HG03565 (cell line): ENCODE data around the gene AATK.
"Not testable (repeated sequence)": the region's sequence is repeated elsewhere in the genome, so short reads cannot be mapped to it uniquely, and the experiment has no call there.

Experiments used
- ATAC-seq: cut with Tn5 transposase; IDR thresholded peaks from one replicate; pipeline ENCODE4 v1.9.1; 2021; ENCODE audit warnings: mild to moderate bottlenecking, moderate library complexity; ENCODE audit not compliant: unreplicated experiment

AATK gene

GRCh38 chr17:81147701-81148100 is 18.3 kb downstream of the AATK start:
- ATAC-seq: no peak

DNA sequence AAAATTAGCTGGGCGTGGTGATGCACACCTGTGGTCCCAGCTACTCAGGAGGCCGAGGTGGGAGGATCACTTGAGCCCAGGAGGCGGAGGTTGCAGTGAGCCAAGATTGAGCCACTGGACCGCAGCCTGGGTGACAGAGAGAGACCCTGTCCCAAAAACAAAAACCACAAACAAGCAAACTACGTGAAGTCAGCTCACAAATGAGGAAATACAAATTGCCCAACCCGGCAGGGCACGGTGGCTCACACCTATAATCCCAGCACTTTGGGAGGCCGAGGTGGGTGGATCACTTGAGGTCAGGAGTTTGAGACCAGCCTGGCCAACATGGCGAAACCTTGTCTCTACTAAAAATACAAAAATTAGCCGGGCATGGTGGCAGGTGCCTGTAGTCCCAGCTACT is 19.8 kb downstream of the AATK start:
- not testable (repeated sequence) for ATAC-seq

DNA sequence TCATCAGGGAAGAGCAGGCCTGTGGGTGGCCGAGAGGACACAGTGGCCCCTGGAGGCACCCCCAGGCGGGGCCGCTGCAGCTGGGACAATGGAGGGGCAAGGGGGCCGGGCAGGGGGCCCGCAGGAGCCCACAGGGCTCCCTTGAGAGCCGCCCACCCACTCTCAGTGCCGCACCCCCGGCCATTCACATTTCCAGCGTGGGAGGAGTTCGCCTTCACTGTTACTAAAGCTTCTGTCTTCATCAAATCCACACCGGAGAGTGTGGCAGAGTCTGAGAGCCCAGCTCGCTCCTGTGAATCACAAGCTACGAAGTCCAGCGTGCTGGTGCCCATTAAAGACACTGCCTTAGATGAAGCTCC is 21.6 kb downstream of the AATK start:
- no peak for ATAC-seq

DNA sequence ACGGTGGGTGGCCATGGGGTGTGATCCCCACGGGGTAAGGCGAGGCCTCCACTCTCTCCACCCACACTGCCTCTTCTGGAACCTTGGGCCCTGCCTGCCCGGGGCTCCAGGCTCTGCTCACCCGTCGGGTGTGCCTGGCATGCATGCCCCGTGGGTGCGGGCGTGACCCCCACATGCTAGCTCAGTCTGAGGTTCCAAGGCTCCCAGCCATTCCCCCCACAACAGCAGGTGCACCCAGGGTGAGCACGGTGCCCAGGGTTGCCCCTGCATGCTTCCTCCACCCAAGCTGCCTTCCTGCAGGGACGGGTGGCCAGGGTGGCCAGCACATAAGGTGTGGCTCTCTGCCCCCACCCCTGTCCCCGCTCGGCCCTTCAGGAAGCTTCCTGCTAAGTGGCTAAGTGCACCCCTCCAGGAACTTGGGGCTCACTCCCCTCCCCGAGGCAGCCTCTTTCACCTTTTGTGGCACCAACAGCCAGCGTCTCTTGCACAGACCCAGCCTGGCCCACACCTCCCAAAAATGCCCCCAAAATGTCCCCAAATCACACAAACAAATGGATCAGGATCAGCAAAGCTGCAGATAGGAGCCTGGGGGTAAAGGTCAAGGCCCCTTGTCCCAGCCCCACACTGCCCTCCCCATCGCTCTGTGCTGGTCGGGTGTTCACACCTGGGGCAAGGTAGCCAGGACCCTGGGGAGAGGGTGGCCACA is 22.2 kb downstream of the AATK start:
- no peak for ATAC-seq

DNA sequence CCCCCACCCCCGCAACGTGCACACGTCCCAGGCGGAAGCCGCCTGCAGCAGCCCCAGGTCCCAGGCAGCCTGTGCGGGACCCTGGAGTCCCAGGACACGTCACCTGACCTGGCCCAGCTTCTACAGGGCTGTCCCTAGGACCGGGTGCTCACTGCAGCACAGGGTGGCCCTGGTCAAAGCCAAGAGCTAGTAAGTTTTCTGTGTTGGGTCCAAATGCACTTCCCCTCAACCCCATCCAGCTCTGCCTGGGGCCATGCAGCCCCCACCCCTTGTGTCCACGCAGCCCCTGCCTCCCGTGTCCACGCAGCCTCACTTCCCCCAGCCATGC is 22.9 kb downstream of the AATK start:
- no peak for ATAC-seq

DNA sequence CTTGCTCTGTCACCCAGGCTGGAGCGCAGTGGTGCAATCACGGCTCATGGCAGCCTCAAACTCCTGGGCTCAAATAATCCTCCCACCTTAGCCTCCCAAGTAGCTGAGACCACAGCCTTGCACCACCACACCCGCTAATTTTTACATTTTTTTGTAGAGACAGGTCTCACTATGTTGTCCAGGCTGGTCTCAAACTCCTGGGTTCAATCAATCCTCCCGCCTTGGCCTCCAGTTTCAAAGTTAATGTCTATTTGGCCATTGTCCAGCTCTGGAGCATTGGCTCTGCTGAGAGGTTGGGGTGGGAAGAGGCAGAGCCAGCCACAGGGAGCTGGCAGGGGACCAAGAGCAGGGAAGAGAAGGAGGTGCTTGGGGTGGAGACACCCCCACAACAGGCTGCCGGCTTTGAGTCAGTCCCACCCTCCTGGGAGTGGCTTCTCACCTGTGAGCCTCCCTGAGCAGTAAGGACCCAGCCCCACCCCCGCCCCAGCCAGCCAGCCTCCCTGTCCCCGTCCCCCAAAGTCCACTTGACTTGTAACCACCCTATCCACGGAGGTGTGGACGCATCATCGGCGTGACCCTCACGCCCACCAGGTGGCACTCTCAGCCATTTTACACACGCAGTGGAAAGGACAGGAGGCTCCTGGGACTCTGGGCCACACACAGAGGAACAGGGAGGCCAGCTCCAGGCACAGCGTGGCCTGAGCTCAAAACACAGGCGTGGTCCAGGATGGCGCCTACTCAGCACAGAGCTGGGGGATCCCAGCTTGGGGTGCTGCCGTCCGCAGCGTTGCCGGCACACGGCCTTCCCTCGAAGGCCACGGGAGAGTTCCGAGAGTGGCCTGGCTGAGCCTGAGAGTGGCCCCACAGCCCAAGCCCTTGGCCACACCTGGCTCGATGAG is 23.5 kb downstream of the AATK start:
- ATAC-seq: no peak

- no peak for ATAC-seq
Measured at GRCh38 chr17:81140695-81141094, 25.3 kb downstream of the AATK start.

DNA sequence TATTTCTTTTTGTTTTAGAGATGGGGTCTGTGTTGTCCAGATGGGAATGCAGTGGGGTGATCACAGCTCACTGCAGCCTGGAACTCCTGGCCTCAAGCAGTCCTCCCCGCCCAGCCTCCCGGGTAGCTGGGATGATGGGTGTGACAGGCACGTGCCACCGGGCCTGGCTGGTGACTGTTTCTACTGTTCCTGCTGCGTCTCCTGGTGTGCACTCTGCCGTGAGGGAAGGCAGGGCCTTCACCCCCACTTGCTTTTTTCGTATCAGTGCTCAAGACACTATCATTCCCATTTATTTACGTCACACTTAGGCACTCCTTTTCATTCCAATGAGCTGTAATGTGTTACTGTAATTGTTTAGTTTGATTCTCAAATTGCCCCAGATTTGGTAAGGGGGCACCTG is 26.0 kb downstream of the AATK start:
- no peak for ATAC-seq

DNA sequence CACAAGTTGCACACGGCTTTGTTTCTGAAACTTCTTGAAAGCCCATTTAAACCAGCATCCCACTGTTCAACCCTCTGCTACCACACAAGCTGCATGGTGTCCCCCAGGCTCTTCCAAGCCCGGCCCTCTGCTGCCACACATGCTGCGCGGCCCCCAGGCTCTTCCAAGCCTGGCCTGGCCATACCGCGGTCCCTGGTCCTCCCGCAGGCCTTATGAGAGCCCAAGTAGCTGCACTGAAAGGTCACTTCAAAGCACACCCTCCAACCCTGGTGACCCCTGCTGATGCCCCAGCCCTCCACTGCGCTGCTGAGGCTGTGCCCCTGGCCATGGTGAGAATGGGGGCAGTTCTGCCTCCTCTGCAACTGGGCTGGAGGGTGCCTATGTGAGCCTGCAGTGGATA is 26.6 kb downstream of the AATK start:
- ATAC-seq: no peak

DNA sequence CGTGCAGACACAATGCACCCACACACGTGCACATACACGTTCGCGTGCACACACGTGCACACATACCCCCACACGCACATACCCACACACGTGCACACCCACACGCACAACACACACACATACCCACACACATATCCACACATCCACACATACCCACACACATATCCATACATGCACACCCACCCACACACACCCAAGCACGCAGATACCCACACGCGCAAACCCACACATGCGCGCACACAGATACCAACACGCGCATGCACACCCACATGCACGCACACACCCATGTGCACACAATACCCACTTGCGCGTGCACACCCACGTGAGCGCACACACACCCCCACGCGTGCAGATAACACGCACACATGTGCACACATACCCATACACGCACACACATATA is 27.5 kb downstream of the AATK start:
- ATAC-seq: no peak

- no peak for ATAC-seq
Measured at GRCh38 chr17:81138083-81138482, 27.9 kb downstream of the AATK start.

GRCh38 chr17:81137248-81137647 is 28.8 kb downstream of the AATK start:
- ATAC-seq: no peak

GRCh38 chr17:81136366-81136765 is 29.7 kb downstream of the AATK start:
- ATAC-seq: no peak

DNA sequence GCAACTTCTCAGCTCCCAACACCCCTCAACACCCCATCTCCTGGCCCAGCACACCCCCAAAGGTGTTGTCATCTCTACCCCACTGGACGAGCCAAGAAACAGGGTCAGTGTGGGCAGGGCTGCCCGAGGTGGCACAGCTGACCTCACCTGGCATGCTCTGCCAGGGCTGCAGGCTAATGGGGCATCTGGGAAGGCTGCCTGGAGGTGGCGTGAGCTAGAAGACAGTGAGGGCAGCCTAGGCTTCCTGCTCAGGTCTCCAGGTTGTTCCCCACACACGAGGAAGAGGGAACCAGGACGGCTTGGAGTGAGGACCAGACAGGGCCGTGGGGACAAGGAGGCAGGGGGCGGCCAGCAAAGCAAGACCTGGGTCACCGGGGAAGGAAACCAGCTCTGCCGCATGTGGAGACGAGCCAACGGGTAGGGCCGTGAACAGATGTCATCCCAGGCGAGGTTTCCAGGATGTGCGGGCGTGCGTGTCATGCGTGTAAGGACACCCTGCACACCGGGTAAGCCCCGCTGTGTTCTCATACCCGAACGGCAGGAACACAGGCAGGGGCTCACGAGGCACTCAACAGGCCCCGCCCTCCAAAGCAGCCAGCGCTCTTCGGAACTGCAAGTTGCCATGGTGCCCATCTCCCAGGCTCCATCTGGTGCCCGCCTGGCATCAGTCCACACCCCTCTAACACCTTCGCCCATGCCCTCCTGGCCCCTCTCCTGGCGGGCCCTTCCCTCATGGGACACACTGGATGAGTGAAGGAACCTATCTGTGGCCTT is 30.3 kb downstream of the AATK start:
- ATAC-seq: no peak

DNA sequence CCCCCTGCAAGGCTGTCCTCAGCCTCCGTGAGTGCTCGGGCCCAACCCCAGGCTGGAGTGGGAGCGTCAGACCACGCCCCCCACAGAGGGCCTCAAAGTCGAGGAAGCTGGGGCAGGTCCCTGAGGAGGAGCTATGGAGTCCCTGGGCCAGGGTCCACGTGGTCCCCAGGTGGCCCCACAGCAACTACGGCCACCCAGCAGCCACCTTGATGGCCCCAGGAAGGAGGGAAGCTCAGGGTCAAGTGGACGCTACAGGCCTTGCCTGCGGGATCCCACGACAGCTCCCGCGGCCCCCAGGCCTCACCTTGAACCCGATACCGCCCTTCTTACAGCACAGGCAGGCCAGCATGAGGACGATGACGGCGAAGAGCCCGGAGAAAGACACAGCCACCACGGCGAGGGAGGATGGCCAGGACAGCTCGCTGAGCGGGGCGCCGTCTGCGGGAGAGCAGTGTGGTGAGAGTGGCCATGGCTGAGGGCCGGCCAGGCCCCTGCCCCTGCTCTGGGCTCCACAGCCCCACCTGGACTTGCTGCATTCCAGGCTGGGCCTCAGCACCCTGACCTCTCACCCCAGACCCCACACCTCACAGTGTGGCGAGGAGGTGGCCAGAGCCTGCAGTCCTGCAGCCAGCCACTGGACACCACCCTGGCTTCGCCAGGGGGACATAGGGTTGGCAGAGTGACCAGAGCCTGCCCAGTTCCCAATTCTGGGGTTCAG is 31.8 kb downstream of the AATK start:
- ATAC-seq: no peak

- ATAC-seq: no peak
Measured at GRCh38 chr17:81132770-81133723, 33.0 kb downstream of the AATK start.

- no peak for ATAC-seq
Measured at GRCh38 chr17:81132197-81132540, 33.9 kb downstream of the AATK start.

GRCh38 chr17:81131486-81132196 is 34.4 kb downstream of the AATK start:
- no peak for ATAC-seq
